HepG2 (cell line): ENCODE measurements around the gene GNG3. TPM values are rescaled to one million over a fixed set of nuclear protein-coding genes. Genes with fewer than 3 reads are reported as not detected.
A peak's percentile ranks its signal among the peaks of the same experiment; 100 is the strongest.

Experiments
- SKI ChIP-seq: fragments of 450-650 bp; IDR thresholded peaks from one replicate; pipeline ENCODE4 v1.6.1; 2018; ENCODE audit warnings: mild to moderate bottlenecking; ENCODE audit not compliant: partially characterized antibody
- ZBTB7B ChIP-seq: sonication (generic); formaldehyde crosslinking; IDR thresholded peaks from 2 replicates; pipeline ENCODE4 v1.4.0; 2020; ENCODE audit warnings: missing genetic modification reagents
- ZNF225 ChIP-seq: sonication (generic); formaldehyde crosslinking; IDR thresholded peaks from 2 replicates; pipeline ENCODE4 v1.4.0; 2020; ENCODE audit warnings: mild to moderate bottlenecking, missing genetic modification reagents
- ZNF263 ChIP-seq: sonication (generic); formaldehyde crosslinking; IDR thresholded peaks from 2 replicates; pipeline ENCODE4 v1.4.0; 2020; ENCODE audit warnings: missing genetic modification reagents
- ZNF33A ChIP-seq: sonication (generic); formaldehyde crosslinking; IDR thresholded peaks from 2 replicates; pipeline ENCODE4 v1.5.1; 2020; ENCODE audit warnings: missing genetic modification reagents, mild to moderate bottlenecking, moderate library complexity, borderline replicate concordance
- ZNF782 ChIP-seq: sonication (generic); formaldehyde crosslinking; IDR thresholded peaks from 2 replicates; pipeline ENCODE4 v1.4.0; 2020; ENCODE audit warnings: missing genetic modification reagents, mild to moderate bottlenecking, borderline replicate concordance
- ZSCAN22 ChIP-seq: sonication (generic); formaldehyde crosslinking; IDR thresholded peaks from 2 replicates; pipeline ENCODE4 v1.4.0; 2020; ENCODE audit warnings: mild to moderate bottlenecking, missing genetic modification reagents
- polyA plus RNA-seq, 8 experiments: library from polyadenylated mRNA; depleted of rRNA in 3 of 8; stranded (reverse) in 7 of 8; unstranded in 1 of 8; fragments of >200 nt; fragmentation: Illumina TruSeq in 4 of 8; extraction: Trizol in 4 of 8; gene quantifications; 2 replicates each; pipeline versions ENCODE4 v1.2.1 to v1.2.3, GENCODE V29; 2011 to 2016; ENCODE audit warnings: low read depth in 4 of 8, missing spikeins in 1 of 8, mixed read lengths in 1 of 8; ENCODE audit not compliant: insufficient read depth in 1 of 8
- total RNA-seq, 5 experiments: library from RNA; depleted of rRNA; stranded (reverse); fragments of >200 nt; fragmentation: Illumina TruSeq; extraction: Trizol; gene quantifications; 2 replicates each; pipeline ENCODE4 v1.2.3, GENCODE V29; 2016; ENCODE audit warnings: low read depth in 1 of 5
- TF ChIP-seq, protein P1 (sequence below): sonication (generic); formaldehyde crosslinking; IDR thresholded peaks from 2 replicates; pipeline ENCODE4 v1.5.0; 2020; ENCODE audit warnings: missing genetic modification reagents
- TF ChIP-seq, protein P2 (sequence below): IDR thresholded peaks from 2 replicates; pipeline ENCODE4 v1.6.1; 2016; ENCODE audit warnings: low read depth
- TF ChIP-seq, protein P3 (sequence below): IDR thresholded peaks from 2 replicates; pipeline ENCODE4 v1.6.1; 2016; ENCODE audit warnings: mild to moderate bottlenecking
- TF ChIP-seq, protein P4 (sequence below): sonication (generic); formaldehyde crosslinking; IDR thresholded peaks from 2 replicates; pipeline ENCODE4 v1.5.1; 2020; ENCODE audit warnings: missing genetic modification reagents, mild to moderate bottlenecking, borderline replicate concordance
- TF ChIP-seq, protein P5 (sequence below): sonication (generic); formaldehyde crosslinking; IDR thresholded peaks from 2 replicates; pipeline ENCODE4 v1.8.1; 2023; ENCODE audit warnings: mild to moderate bottlenecking, moderate library complexity, missing genetic modification reagents
- TF ChIP-seq, protein P6 (sequence below): sonication (generic); formaldehyde crosslinking; IDR thresholded peaks from 2 replicates; pipeline ENCODE4 v1.5.0; 2020; ENCODE audit warnings: missing genetic modification reagents
- TF ChIP-seq, protein P7 (sequence below): fragments of 450-650 bp; IDR thresholded peaks from 2 replicates; pipeline ENCODE4 v1.6.1; 2017; ENCODE audit warnings: mild to moderate bottlenecking
- TF ChIP-seq, protein P8 (sequence below): sonication (generic); formaldehyde crosslinking; IDR thresholded peaks from 2 replicates; pipeline ENCODE4 v1.5.1; 2020; ENCODE audit warnings: mild to moderate bottlenecking, missing genetic modification reagents, moderate library complexity

The GNG3 gene
- total and polyA plus RNA-seq, 2 of the 13 experiments (the other 11 are each of a cell fraction or from before 2014, with no cell fraction given): not detected

DNA sequence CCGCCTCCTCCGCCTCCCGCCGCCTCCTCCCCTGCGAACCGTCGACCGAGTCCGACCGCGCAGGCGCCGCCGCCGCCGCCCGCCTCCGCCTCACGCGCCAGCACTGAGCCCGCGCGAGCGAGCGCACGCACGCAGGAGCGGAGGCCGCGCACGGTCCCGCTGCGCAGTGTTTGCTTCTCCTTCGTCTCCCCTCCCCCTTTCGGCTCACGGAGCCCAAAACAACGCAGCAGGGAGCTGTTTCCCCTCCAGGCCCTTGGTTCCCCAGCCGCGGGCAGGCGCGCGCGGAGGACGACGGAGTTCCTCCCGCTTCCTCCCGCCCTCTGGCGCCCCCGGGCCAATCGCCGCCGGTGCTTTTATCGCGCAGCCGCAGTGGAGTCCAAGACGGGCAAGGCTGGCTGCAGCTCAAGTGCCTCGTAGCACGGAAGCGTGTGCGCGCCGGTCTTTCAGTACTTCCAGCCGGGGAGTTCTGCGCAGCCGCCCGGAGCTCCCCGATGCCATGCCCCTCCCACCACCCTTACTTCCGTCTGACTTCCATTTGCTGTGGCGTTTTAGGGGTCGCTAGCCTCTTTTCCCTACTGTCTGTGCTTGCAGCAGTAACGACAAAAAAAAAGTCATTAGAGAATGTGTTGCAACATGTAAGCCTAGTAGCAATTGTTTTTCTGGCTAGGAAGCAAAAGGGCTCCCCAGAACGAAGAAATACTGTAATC is 19.8 kb downstream of the GNG3 start, which contains the start of gene HNRNPUL2 (continued):
- TF ChIP-seq ZNF33A (CRISPR knock-in tag) (no peak), ZSCAN22 (CRISPR knock-in tag) (peak; percentile 80), ZNF225 (CRISPR knock-in tag) (peak; percentile 87), ZNF263 (no peak; the same call in none of the 2 replicates), ZBTB7B (CRISPR knock-in tag) (peak; percentile 57; the same call in 1 of the 2 replicates), SKI (peak; percentile 73), ZNF782 (peak; percentile 93)
- TF ChIP-seq, protein P1, sequence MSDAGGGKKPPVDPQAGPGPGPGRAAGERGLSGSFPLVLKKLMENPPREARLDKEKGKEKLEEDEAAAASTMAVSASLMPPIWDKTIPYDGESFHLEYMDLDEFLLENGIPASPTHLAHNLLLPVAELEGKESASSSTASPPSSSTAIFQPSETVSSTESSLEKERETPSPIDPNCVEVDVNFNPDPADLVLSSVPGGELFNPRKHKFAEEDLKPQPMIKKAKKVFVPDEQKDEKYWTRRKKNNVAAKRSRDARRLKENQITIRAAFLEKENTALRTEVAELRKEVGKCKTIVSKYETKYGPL (CRISPR knock-in tag): peak; percentile 72; the same call in 1 of the 2 replicates
- TF ChIP-seq, protein P2, sequence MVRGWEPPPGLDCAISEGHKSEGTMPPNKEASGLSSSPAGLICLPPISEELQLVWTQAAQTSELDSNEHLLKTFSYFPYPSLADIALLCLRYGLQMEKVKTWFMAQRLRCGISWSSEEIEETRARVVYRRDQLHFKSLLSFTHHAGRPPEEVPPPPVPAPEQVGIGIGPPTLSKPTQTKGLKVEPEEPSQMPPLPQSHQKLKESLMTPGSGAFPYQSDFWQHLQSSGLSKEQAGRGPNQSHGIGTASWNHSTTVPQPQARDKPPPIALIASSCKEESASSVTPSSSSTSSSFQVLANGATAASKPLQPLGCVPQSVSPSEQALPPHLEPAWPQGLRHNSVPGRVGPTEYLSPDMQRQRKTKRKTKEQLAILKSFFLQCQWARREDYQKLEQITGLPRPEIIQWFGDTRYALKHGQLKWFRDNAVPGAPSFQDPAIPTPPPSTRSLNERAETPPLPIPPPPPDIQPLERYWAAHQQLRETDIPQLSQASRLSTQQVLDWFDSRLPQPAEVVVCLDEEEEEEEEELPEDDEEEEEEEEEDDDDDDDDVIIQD (CRISPR knock-in tag): peak; percentile 10; the same call in 1 of the 2 replicates
- TF ChIP-seq, protein P3, sequence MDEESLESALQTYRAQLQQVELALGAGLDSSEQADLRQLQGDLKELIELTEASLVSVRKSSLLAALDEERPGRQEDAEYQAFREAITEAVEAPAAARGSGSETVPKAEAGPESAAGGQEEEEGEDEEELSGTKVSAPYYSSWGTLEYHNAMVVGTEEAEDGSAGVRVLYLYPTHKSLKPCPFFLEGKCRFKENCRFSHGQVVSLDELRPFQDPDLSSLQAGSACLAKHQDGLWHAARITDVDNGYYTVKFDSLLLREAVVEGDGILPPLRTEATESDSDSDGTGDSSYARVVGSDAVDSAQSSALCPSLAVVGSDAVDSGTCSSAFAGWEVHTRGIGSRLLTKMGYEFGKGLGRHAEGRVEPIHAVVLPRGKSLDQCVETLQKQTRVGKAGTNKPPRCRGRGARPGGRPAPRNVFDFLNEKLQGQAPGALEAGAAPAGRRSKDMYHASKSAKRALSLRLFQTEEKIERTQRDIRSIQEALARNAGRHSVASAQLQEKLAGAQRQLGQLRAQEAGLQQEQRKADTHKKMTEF (CRISPR knock-in tag): peak; percentile 80
- TF ChIP-seq, protein P4, sequence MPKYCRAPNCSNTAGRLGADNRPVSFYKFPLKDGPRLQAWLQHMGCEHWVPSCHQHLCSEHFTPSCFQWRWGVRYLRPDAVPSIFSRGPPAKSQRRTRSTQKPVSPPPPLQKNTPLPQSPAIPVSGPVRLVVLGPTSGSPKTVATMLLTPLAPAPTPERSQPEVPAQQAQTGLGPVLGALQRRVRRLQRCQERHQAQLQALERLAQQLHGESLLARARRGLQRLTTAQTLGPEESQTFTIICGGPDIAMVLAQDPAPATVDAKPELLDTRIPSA: no peak; the same call in 1 of the 2 replicates
- TF ChIP-seq, protein P5, sequence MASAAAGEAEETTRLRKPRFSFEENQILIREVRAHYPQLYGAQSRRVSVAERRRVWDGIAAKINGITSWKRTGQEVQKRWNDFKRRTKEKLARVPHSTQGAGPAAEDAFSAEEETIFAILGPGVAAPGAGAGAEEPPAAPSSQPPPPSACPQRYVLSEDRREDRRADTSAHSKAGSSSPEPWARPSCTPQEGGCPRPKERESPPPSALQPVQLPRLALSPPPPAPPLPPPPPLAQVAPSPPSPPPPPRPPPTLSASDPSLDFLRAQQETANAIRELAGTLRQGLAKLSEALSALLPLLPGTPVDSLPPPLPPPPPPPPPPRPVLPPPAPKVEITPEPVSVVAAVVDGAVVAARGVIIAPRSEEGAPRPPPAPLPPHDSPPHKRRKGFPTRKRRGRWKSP: no peak; the same call in 1 of the 2 replicates
- TF ChIP-seq, protein P6, sequence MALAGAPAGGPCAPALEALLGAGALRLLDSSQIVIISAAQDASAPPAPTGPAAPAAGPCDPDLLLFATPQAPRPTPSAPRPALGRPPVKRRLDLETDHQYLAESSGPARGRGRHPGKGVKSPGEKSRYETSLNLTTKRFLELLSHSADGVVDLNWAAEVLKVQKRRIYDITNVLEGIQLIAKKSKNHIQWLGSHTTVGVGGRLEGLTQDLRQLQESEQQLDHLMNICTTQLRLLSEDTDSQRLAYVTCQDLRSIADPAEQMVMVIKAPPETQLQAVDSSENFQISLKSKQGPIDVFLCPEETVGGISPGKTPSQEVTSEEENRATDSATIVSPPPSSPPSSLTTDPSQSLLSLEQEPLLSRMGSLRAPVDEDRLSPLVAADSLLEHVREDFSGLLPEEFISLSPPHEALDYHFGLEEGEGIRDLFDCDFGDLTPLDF (CRISPR knock-in tag): peak; percentile 95
- TF ChIP-seq, protein P7, sequence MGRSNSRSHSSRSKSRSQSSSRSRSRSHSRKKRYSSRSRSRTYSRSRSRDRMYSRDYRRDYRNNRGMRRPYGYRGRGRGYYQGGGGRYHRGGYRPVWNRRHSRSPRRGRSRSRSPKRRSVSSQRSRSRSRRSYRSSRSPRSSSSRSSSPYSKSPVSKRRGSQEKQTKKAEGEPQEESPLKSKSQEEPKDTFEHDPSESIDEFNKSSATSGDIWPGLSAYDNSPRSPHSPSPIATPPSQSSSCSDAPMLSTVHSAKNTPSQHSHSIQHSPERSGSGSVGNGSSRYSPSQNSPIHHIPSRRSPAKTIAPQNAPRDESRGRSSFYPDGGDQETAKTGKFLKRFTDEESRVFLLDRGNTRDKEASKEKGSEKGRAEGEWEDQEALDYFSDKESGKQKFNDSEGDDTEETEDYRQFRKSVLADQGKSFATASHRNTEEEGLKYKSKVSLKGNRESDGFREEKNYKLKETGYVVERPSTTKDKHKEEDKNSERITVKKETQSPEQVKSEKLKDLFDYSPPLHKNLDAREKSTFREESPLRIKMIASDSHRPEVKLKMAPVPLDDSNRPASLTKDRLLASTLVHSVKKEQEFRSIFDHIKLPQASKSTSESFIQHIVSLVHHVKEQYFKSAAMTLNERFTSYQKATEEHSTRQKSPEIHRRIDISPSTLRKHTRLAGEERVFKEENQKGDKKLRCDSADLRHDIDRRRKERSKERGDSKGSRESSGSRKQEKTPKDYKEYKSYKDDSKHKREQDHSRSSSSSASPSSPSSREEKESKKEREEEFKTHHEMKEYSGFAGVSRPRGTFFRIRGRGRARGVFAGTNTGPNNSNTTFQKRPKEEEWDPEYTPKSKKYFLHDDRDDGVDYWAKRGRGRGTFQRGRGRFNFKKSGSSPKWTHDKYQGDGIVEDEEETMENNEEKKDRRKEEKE: no peak
- TF ChIP-seq, protein P8, sequence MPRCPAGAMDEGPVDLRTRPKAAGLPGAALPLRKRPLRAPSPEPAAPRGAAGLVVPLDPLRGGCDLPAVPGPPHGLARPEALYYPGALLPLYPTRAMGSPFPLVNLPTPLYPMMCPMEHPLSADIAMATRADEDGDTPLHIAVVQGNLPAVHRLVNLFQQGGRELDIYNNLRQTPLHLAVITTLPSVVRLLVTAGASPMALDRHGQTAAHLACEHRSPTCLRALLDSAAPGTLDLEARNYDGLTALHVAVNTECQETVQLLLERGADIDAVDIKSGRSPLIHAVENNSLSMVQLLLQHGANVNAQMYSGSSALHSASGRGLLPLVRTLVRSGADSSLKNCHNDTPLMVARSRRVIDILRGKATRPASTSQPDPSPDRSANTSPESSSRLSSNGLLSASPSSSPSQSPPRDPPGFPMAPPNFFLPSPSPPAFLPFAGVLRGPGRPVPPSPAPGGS (CRISPR knock-in tag): peak; percentile 97
